OCI-LY7 (cell line): ENCODE results near the gene YWHAQ. TPM values are rescaled to one million over a fixed set of nuclear protein-coding genes. Genes with fewer than 3 reads are reported as not detected.

Source experiments
- BruUV-seq: library from RNA; stranded (reverse); fragments of 400-500 nt; replicated peaks from 2 replicates; lab custom pipeline; 2021; lab: Mats Ljungman, UMichigan
- CTCF ChIA-PET: fragments of 300-600 bp; sonication (Branson Sonifier 250); formaldehyde crosslinking; loops from one replicate; lab custom pipeline; 2022; ENCODE audit warnings: antibody characterized with exemption; ENCODE audit not compliant: unreplicated experiment; lab: Charles Lee
- POLR2A ChIA-PET: fragments of 300-600 bp; sonication (Branson Sonifier 250); formaldehyde crosslinking; loops from one replicate; lab custom pipeline; 2022; ENCODE audit warnings: antibody characterized with exemption; lab: Charles Lee
- DNase-seq: peaks from one replicate; pipeline ENCODE4 v3.0.0-alpha.2; 2015; ENCODE audit warnings: low spot score
- H2AFZ ChIP-seq: fragments of 200-600 bp; sonication (generic), shearing (Covaris generic); 2 replicates; pipeline ENCODE4 v1.6.1; 2014; ENCODE audit warnings: mild to moderate bottlenecking, antibody characterized with exemption, low read length, moderate library complexity
- H3K27ac ChIP-seq: fragments of 200-600 bp; sonication (generic); 2 replicates; pipeline ENCODE4 v1.5.1; 2014; ENCODE audit warnings: mixed run types, low read depth, mild to moderate bottlenecking, moderate library complexity, low read length, inconsistent platforms; ENCODE audit not compliant: poor library complexity, severe bottlenecking
- H3K36me3 ChIP-seq: fragments of 200-600 bp; sonication (generic); 2 replicates; pipeline ENCODE4 v1.6.1; 2014; ENCODE audit warnings: mild to moderate bottlenecking, antibody characterized with exemption, low read length, moderate library complexity, mixed read lengths; ENCODE audit not compliant: insufficient read depth
- H3K4me1 ChIP-seq: fragments of 200-600 bp; sonication (generic); 2 replicates; pipeline ENCODE4 v1.5.1; 2014; ENCODE audit warnings: mild to moderate bottlenecking, low read length; ENCODE audit not compliant: insufficient read depth, poor library complexity, severe bottlenecking
- H3K4me2 ChIP-seq: fragments of 200-600 bp; sonication (generic); 2 replicates; pipeline ENCODE4 v1.6.1; 2014; ENCODE audit warnings: mild to moderate bottlenecking, low read length
- H3K4me3 ChIP-seq: fragments of 200-600 bp; sonication (generic); 2 replicates; pipeline ENCODE4 v1.5.1; 2014; ENCODE audit warnings: mild to moderate bottlenecking, low read depth, low read length; ENCODE audit not compliant: poor library complexity, severe bottlenecking
- H3K79me2 ChIP-seq: fragments of 200-600 bp; sonication (generic); 2 replicates; pipeline ENCODE4 v1.6.1; 2016; ENCODE audit warnings: low read depth, mild to moderate bottlenecking, low read length, moderate library complexity, mixed read lengths; ENCODE audit not compliant: insufficient read depth
- H3K9me2 ChIP-seq: fragments of 200-600 bp; sonication (generic); 2 replicates; pipeline ENCODE4 v1.6.1; 2016; ENCODE audit warnings: mild to moderate bottlenecking, low read length, mixed read lengths; ENCODE audit not compliant: insufficient read depth
- H3K9me3 ChIP-seq: fragments of 200-600 bp; sonication (generic); 2 replicates; pipeline ENCODE4 v1.6.1; 2014; ENCODE audit warnings: mild to moderate bottlenecking, mixed run types, low read length, mixed read lengths
- H4K20me1 ChIP-seq: fragments of 200-600 bp; sonication (generic); 2 replicates; pipeline ENCODE4 v1.6.1; 2014; ENCODE audit warnings: mild to moderate bottlenecking, antibody characterized with exemption, low read length, moderate library complexity, mixed read lengths; ENCODE audit not compliant: insufficient read depth
- CTCF ChIP-seq: fragments of 200-600 bp; sonication (generic); conservative IDR thresholded peaks from 2 replicates; pipeline ENCODE4 v1.5.1; 2014; ENCODE audit warnings: mild to moderate bottlenecking, antibody characterized with exemption, low read length, moderate library complexity, mixed read lengths
- EZH2phosphoT487 ChIP-seq: fragments of 200-600 bp; sonication (generic); IDR thresholded peaks from 2 replicates; pipeline ENCODE4 v1.6.1; 2018; ENCODE audit warnings: low read depth, borderline replicate concordance, mild to moderate bottlenecking, mixed run types, antibody characterized with exemption, low read length, moderate library complexity, mixed read lengths
- intact Hi-C: fragments of 100-400 bp; cut with micrococcal nuclease; formaldehyde crosslinking; loops from one replicate; pipeline ENCODE4 v1.10.0; 2022; ENCODE audit not compliant: unreplicated experiment
- total RNA-seq, 2 experiments: library from RNA; depleted of rRNA in 1 of 2; stranded (reverse); fragments of >200 nt in 1 of 2; shearing (Covaris generic) in 1 of 2; gene quantifications; 2 replicates each; pipeline ENCODE4 v1.2.3, GENCODE V29; 2014 to 2022

YWHAQ gene
- total RNA-seq, 2 experiments from 2014 or later, result 181 to 252 TPM

DNA sequence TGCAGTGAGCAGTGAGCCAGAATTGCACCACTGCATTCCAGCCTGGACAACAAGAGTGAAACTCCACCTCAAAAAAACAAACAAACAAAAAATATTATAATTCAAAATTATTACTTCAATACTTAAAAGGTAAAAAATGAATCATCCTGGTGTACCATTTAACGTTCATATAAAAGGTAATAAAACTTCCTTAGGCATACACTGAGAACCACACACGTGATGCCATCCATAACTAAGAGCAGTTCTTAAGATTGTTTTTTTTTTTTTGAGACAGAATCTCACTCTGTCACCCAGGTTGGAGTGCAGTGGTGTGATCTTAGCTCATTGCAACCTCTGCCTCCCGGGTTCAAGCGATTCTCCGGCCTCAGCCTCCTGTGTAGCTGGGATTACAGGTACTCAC lies 29.4 kb downstream of the YWHAQ start:
- H3K9me3 ChIP-seq, result peaks cover 15% of the 10 kb centered on the region; the same call in 1 of the 2 replicates
- DNase-seq, result no peak
- intact Hi-C loops, result no loop called here
- POLR2A ChIA-PET, result no interaction called here
- no peaks in the 10 kb centered on the region for H3K9me2 ChIP-seq
- 0 out of 2 replicates have a peak, but pooled peaks cover 6% of the 10 kb centered on the region for H4K20me1 ChIP-seq
- no TSS peak for BruUV-seq
- H3K4me1 ChIP-seq, result peaks cover 7% of the 10 kb centered on the region
- TF ChIP-seq EZH2phosphoT487 (no peak), CTCF (no peak)
- H3K36me3 ChIP-seq, result peaks cover 90% of the 10 kb centered on the region
- H3K4me2 ChIP-seq, result no peak overlapping the region
- peaks cover 98% of the 10 kb centered on the region for H3K79me2 ChIP-seq
- CTCF ChIA-PET, result no interaction called here
- no peak overlapping the region for H3K4me3 ChIP-seq
- H2AFZ ChIP-seq, result no peak overlapping the region
- H3K27ac ChIP-seq, result no peak overlapping the region

- Histone ChIP-seq H3K4me3 (no peak overlapping the region), H3K9me2 (no peaks in the 10 kb centered on the region), H3K27ac (no peak overlapping the region), H3K36me3 (peaks cover 87% of the 10 kb centered on the region), H2AFZ (no peak overlapping the region), H3K4me2 (no peak overlapping the region), H4K20me1 (0 out of 2 replicates have a peak, but pooled peaks cover 9% of the 10 kb centered on the region), H3K79me2 (peaks cover 98% of the 10 kb centered on the region), H3K9me3 (peaks cover 15% of the 10 kb centered on the region; the same call in 1 of the 2 replicates), H3K4me1 (peaks cover 14% of the 10 kb centered on the region)
- CTCF ChIA-PET, result interaction anchor here (0.6 kb wide), 1 partner anchor 19 kb away, joined by 3 read pairs; no protein-coding TSS in a partner anchor
- intact Hi-C loops, result no loop called here
- DNase-seq, result no peak
- BruUV-seq, result no TSS peak
- POLR2A ChIA-PET, result interaction anchor here (0.9 to 2.1 kb wide), 5 partner anchors 10 to 29 kb away, joined by 3 to 7 read pairs (median 4); no protein-coding TSS in a partner anchor
- TF ChIP-seq EZH2phosphoT487 (no peak), CTCF (no peak)
Observed at GRCh38 chr2:9599430-9599829, 31.4 kb downstream of the YWHAQ start.

GRCh38 chr2:9596621-9597311 lies 34.0 kb downstream of the YWHAQ start:
- H3K27ac ChIP-seq, result no peak overlapping the region
- DNase-seq, result no peak
- H3K4me2 ChIP-seq, result no peak overlapping the region
- H3K36me3 ChIP-seq, result peaks cover 91% of the 10 kb centered on the region
- CTCF ChIA-PET, result interaction anchor here (0.5 kb wide), 1 partner anchor 40 kb away, joined by 3 read pairs; no protein-coding TSS in a partner anchor
- peaks cover 15% of the 10 kb centered on the region; the same call in 1 of the 2 replicates for H3K9me3 ChIP-seq
- no peaks in the 10 kb centered on the region for H3K9me2 ChIP-seq
- no TSS peak for BruUV-seq
- H2AFZ ChIP-seq, result no peak overlapping the region
- no peak for TF ChIP-seq CTCF
- TF ChIP-seq EZH2phosphoT487, result no peak
- intact Hi-C loops, result no loop called here
- POLR2A ChIA-PET, result interaction anchor here (0.6 to 2.0 kb wide), 9 partner anchors 10 to 96 kb away, joined by 3 to 14 read pairs (median 4); partner anchors contain the start of genes ADAM17 and YWHAQ
- no peak overlapping the region for H3K4me3 ChIP-seq
- H3K79me2 ChIP-seq, result peaks cover 98% of the 10 kb centered on the region
- H3K4me1 ChIP-seq, result peaks cover 14% of the 10 kb centered on the region
- 0 out of 2 replicates have a peak, but pooled peaks cover 9% of the 10 kb centered on the region for H4K20me1 ChIP-seq
